CD4-positive, alpha-beta T cell treated with Interleukin-4 for 1 hour (primary cell): ENCODE measurements around the gene LDLRAD2.
"Not testable (repeated sequence)": the region's sequence is repeated elsewhere in the genome, so short reads cannot be mapped to it uniquely, and the experiment has no call there.

Experiments
- DNase-seq, 2 donors: peaks; one replicate each; pipeline ENCODE4 v3.0.0-alpha.2; 2020 to 2022

LDLRAD2 gene

DNA sequence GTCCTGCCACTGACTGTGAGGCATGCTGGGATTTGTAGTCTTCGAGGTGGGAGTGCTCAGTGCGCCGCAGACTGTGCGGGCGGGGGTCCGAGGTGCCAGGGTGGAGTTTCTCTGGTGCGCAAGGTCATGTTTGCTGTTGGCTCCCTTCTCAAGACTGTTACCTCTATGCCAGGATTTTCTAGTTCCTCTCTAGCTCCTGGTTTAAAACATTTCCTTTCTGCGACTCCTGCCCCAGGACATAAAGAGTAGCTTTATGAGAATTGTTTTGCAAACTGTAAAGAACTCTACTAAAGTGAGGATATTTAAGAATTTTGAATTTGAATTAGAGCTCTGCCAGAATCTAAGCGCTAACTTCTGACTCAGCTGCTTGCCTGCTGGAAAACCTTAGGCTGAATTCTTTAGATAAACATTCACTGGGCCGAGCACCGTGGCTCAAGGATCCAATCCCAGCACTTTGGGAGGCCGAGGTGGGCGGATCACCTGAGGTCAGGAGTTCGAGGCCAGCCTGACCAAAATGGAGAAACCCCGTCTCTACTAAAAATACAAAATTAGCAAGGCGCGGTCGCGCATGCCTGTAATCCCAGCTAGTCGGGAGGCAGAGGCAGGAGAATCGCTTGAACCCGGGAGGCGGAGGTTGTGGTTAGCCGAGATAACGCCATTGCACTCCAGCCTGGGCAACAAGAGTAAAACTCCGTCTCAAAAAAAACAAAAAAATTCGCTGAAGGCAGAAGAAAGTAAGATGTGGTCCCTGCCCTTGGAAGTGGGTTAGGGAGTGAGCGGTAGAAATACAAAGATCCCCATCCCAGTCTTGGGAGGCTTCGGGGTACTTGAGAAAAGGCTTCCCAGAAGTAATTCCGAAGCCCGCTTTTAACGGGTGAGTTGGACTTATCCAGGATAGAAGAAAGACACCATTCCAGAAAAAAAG lies 28.1 kb upstream of the LDLRAD2 start:
- no peak for DNase-seq

DNA sequence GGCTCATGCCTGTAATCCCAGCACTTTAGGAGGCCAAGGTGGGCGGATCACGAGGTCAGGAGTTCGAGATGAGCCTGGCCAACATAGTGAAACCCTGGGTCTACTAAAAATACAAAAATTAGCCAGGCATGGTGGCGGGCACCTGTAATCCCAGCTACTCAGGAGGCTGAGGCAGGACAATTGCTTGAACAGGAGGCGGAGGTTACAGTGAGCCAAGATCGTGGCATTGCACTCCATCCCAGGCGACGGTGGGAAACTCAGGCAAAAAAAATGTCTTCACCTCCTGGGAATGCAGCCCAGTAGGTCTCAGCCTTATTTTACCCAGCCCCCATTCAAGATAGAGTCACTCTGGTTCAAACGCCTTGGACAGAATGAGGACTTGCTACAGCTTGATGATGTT lies 26.3 kb upstream of the LDLRAD2 start:
- not testable (repeated sequence) for DNase-seq

DNA sequence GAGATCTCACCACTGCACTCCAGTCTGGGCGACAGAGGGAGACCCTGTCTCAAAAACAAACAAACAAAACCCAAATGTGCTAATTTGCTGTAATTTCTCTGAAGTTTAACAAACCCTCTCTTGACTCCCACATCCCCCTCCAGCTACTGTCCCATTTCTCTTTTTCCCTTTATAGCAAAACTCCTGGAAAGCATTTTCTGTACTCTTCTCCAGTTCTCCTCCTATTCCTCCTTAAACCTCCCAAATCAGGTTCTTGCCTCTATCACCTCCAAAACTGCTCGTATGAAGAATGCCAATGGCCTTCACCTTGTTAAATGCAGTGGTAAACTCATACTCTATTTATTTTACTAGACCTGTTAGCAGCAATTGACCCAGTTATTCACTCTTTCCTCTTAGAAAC lies 25.4 kb upstream of the LDLRAD2 start:
- no peak for DNase-seq

DNA sequence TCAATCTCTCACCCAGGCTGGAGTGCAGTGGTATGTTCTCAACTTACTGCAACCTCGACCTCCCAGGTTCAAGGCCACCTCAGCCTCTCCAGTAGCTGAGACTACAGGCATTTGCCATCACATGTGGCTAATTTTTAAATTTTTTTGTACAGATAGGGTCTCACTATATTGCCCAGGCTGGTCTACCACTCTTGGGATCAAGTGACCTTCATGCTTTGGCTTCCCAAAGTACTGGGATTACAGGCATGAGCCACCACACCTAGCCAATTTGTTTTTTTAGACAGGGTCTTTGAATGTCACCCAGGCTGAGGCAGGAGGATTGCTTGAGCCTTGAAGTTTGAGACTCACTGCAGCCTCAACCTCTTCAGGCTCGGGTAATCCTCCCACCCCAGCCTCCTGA lies 19.0 kb upstream of the LDLRAD2 start:
- DNase-seq = no peak

DNA sequence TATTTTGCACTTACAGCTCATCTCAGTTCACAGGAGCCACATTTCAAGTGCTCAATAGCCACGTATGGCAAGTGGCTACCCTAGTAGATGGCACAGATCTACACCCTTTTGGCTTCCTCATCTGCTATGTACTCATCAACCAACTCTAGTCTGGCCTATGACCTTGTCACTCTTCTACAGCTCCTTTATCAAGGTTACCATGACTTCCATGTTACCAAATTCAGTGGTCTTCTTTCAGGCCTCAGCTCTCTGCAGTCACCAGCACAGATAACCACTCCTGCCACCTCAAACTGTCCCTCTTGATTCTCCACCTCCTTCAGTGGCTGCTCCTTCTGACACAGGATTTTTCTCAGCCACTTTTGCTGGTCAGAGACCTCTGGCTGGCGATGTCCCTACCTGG lies 17.4 kb upstream of the LDLRAD2 start:
- no peak for DNase-seq

DNA sequence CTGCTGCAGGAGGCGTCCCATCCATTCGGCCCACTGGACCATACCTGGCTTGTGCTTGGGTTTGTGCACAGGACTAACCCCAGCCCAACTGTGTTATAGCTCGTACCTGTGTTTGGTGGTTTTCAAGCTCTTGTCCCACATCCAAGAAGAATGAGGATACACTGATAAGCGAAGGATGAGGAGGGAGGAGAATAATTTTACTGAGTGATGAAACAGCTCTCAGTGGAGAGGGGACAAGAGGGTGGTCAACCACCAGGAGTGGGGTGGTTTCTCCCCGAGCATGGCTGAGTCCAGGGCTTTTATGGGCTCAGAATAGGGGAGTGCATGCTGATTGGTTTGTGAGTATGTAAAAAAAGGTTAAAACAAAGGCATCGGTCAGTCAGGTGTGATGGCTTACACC lies 17.0 kb upstream of the LDLRAD2 start:
- DNase-seq = no peak

DNA sequence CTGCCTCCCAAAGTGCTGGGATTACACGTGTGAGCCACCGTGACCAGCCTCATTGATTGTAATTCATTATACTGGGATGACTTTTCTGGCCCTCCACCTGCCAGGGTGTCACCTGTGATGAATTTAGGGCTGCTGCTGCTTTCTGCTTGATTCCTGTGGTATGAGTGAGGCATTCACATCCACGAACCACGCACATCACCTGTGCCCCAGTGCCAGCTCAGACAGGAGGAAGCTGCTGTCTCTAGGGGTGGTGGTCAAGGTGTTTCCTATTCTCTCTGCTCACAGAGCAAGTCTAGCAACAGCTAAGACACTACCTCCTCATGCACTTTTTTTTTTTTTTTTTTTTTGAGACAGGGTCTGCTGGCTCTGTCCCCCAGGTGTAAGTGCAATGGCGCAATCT lies 12.3 kb upstream of the LDLRAD2 start:
- no peak for DNase-seq

DNA sequence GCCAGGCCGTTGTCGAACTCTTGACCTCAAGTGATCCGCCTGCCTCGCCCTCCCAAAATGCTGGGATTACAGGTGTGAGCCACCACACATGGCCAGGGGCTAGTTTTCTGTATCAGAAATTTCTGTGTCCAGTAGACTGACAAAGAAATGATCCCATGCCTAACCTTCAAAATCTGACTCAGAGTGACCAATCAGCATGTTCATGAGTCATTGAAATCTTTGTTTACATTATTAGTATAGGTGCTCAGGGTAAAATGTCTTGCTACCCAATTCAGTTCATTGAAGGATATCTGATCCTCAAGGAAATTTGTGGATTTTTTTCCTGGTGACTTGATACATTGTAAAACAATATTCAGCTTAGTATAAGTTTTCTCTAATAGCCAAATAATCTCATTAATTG lies 11.0 kb upstream of the LDLRAD2 start:
- no peak for DNase-seq

DNA sequence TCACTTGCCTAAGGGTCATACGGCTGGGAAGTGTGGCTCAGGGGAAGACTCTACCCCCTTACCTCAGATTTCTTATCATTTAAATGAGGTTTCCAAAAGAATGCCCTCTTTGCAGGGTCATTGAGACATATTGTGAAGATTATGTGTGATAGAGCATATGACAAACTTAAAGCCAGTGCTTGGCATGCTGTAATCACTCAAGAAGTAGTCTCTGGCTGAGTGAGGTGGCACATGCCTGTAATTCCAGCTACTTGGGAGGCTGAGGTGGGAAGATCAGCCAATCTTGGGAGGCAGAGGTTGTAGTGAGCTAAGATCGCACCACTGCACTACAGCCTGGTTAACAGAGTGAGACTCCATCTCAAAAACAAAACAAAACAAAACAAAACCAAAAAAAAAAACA lies 7.5 kb upstream of the LDLRAD2 start:
- no peak for DNase-seq

DNA sequence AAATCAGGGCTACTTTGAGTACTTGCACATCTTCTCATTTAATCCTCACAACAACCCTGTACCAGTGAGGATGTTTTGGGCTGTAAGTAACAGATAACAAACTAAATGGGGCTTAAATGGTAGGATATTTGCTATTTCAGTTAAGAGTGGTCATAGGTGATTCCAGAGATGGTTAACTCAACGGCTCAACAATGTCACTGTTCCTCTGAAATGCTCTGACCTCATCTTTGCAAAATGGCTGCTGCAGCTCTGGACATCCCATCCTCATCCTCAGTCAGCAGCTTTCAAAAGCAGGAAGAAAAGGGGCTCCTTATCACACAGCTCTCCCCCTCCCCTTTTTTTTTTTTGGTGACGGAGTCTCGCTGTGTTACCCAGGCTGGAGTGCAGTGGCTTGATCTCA lies 1.5 kb downstream of the LDLRAD2 start:
- no peak for DNase-seq

DNA sequence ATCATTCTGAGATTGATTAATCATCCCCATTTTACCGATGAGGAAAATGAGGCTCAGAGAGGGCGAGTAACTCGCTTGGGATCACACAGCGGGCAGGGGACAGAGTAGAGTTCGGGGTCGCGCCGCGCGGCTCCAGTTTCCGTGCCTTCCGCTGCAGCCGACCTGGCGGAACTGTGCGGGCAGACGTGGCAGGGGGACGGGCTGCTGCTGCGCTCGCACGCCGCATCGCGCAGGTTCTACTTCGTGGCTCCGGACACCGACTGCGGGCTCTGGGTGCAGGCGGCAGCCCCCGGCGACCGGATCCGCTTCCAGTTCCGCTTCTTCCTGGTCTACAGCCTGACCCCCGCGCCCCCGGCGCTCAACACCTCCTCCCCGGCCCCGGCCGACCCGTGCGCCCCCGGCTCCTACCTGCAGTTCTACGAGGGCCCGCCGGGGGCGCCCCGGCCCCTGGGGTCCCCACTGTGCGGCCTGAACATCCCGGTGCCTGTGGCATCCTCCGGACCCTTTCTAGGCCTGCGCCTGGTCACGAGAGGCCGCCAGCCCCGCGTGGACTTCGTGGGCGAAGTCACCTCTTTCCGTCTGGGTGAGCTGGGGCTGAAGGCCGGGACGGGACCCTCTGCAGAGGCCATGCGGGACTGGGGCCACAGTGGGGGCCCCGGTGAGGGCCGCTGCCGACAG lies 2.3 kb downstream of the LDLRAD2 start:
- peak; percentile 14 to 22 for DNase-seq

DNA sequence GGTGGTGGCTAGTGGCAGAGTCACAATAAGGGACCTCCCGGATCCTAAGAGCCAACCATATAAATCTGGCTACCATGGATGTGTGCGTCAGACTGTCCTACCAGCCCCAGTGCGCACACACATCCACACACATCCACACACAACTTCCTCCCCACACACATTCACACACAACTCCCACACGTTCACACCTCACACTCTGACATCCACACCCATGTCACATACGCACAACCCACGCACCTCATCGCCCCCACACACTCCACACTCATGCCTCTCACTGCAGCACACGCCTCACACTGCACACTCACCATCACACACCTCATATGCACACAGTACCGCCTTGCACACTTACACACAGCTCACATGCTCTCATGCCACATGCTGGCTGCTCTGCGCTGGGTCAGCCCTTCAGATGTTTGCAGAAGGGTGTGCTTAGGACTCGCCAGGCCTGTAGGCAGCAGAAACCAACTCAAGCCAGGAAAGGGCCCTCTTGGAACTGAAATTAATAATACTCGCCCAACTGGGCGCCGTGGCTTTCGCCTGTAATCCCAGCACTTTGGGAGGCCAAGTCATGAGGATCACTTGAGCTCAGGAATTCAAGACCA lies 3.0 kb downstream of the LDLRAD2 start:
- no peak for DNase-seq

DNA sequence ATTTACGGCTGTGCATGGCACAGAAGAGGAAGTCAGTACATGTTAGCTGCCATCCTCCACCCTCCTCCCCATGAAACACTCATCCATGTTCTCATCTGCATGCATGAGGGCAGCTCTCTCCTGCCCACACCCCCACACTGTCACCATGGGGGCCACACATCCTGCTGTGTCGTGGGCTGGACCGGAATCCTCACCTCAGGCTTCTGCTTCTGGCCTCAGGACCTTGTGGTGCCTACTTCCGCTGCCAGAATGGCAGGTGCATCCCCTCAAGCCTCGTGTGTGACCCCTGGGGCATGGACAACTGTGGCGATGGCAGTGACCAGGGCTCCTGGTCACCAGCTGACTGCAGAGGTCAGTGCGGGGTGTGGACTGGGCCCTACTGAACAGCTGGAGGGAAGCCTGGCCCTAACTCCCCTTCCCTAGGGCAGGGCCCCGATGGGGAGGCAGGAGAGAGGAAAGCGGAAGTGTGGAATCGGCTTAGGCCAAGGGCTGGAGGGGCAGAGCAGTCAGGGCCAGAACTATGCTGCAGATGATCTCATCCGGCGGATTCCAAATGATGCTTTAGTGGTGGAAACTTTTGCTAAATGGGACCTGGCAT lies 3.8 kb downstream of the LDLRAD2 start:
- DNase-seq = peak in 1 of 2 donors; percentile 18

DNA sequence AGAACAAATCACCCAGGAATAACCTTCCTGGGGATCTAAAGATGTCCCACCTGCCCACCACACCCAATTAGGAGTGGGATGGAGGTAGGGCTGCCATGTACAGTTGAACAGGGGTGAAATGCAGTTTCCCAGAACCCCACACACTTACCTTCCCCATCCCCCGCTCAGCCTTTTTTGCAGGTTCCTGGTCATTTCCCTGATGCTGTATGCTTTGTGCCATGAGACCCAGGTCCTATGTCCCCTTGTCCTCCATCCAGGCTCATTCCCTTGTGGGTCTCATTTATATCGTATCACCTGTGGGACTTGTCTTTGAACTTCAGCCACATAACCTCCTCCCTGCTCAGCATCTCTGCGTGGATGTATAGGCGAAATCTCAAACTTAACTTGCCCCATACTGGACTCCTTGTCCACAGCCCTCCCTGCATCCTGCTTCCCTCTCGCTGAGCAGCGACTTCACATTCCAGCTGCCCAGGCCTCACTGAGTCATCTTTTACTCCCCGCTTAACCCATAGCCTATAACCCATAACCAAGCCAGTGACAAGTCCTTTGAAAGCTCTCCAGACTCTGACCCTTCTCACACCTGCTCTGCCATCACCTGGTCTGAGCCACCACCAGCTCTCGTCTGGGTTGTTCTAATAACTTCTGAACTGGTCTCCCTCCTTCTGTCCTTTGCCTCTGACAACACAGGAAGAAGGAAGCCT lies 4.7 kb downstream of the LDLRAD2 start:
- DNase-seq = no peak

DNA sequence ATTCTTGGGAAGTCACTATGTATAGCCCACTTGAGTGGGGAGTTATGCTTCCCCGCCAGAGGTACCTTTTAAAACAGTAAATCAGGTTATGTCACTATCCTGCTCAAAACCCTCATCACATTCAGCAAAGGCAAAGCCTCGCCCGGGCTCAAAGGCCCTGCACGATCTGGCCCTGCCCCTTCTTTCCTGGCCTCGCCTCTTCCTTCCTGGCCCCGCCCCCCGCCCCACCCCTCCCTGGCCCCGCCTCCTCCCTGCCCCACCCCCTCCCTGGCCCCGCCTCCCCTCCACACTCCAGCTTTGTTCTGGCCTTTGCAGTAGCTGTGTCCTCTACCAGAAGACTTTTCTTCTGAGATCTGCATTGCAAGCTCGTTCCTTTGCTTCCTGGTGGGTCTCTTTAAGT lies 6.6 kb downstream of the LDLRAD2 start:
- peak; percentile 36 to 39 for DNase-seq

DNA sequence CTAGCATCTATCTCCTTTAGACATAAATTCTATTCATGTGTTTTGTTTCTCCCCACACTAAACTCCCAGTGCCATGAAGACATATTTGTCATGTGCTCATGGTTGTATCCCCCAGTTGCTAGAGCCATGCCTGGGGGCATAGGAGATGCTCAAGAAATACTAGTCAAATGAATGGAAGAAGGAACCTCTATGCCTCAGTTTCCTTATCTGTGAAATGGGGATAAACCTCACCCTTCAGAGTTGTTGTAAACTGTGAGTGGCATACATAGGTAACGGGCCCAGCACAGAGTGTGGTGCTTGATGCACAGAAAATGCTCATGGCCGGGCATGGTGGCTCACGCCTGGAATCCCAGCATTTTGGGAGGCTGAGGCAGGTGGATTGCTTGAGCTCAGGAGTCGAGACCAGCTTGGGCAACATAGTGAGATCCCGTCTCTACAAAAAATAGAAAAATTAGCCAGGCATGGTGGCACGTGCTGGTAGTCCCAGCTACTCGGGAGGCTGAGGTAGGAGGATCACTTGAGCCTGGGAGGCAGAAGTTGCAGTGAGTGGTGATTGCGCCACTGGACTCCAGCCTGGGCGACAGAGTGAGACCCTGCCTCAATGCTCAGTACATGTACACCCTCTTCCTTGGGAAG lies 8.7 kb downstream of the LDLRAD2 start:
- no peak for DNase-seq

DNA sequence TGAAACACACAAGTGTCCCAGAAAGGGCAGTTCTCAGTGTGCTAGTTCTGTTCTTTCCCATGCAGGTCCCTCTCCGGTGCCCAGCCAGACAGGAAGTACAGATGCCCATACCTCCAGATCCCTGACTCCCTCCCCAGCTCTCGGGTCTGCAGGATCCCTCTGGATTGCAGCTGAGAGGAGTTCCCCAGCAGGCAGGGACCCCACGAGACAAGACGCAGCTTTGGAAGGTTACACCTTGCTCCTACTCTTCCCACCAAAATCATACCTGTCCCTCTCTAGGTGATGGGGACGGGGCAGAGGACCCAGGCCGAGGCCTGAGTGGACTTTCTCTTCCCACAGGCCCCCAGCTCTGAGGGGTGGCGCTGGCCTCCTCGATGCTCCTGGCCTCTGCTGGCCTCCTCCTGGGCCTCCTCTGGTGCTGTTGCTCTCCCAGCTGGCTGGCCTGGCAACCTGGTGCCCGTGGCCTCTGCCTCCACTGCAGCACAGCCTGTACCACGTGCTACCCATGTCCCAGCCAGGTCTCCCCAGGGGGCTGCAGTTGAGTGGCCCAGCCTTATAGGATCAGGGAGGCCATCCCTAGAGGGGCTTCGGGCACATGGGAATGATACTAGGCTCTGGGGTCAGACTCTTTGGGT lies 9.4 kb downstream of the LDLRAD2 start:
- DNase-seq = no peak

DNA sequence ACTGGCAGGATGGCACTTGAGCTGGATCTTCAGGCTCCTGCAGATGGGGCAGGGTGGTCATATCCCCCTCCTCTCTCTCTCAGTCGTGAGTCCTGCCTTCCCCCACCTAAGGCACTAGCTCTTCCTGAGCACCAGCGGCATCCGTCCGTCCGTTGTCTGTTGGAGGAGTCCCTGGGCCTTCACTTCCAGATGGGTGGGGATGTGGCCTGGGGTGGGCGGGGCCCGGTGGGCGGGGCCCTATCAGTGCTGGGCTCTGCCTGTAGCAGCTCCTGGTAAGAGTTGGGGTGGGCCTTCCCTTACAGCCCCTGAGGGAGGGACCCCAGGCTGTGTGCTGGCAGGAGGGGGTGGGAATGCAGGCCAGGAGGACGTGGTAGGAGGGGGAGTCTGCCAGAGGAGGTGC lies 10.3 kb downstream of the LDLRAD2 start:
- DNase-seq = no peak

DNA sequence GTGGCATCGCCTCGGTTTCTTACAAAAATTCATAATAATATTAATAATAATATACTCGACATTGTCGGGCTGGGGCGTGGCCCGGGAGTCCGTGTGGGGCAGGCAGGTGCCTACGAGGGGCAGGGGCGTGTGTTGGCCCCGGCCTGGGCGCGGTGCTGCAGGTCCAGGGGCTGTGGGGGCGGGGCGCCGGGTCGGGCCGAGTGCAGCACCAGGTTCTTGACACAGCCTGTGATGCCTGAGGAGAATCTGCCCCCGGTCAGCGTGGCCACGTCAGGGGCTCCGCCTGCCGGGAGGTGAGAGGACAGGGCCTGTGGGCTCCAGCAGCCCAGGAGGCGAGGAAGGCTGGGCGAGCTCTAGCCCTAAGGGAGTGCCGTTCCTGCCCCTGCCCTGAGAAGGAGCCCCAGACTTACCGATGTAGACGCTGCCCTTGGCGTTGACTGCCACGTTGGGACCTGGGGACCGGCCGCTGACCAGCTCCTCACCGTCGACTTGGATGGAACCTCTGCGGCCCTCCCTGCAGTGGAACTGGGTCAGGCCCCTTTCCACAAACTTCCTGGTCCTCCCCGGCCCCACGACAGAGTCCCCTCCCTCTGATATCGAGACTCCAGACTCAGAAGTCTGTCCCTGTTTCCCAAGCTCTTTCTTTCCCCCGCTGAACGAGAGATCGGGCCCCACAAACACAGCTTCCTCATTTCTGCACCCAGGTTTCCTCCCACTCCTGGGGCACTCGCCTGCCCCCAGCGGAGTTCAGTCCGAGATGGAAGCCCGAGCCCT lies 11.3 kb downstream of the LDLRAD2 start:
- no peak for DNase-seq

DNA sequence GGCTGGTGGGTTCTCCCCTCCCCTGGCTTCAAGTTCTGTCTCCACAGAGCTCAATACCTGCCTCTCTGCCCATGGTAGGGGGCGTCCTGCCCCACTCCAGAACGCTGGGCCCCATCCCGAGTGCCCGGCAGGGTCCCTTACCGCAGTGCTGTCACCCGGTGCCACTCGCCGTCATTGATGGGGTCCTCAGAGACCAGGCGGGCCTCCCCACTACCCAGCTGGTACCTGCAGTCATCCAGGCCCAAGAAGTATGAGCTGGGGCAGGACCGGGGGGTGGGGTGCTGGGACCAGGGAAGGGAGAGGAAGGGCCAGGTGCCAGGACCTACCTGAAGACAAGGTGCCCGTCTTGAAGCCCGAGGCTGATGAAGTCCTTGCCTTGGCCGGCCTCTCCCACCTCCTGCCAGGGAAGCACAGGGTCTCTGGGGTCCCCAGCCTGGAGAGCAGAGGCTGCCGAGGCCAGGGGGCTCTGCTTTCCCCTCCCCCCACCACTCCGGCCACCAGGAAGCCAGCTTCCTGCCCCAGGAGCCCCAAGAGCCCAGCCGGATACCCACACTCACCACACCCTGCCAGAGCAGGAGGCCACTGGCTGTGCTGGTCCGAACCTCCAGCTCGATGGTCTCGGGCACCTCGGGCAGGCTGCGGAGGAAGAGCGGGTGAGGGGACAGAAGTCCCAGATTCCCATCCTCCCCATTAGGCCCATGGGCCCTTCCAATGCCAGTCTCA lies 12.1 kb downstream of the LDLRAD2 start:
- no peak for DNase-seq
